Caki2 (cell line): ENCODE data around the gene FAM234B. TPM values are rescaled to one million over a fixed set of nuclear protein-coding genes. Genes with fewer than 3 reads are reported as not detected.
A peak's percentile ranks its signal among the peaks of the same experiment; 100 is the strongest.
"Not testable (repeated sequence)": the region's sequence is repeated elsewhere in the genome, so short reads cannot be mapped to it uniquely, and the experiment has no call there.

Experiments
- DNase-seq: peaks from one replicate; pipeline ENCODE4 v3.0.0-alpha.2; 2015; ENCODE audit warnings: low read depth
- in situ Hi-C: cut with HindIII; loops from 2 replicates; pipeline ENCODE4 v1.10.0; 2016; ENCODE audit warnings: low sequenced_read_pairs, low pct_unique_long_range_greater_than_20kb, mixed read lengths
- total RNA-seq: library from RNA; depleted of rRNA; stranded (reverse); fragments of >200 nt; shearing (Covaris generic); gene quantifications from 2 replicates; pipeline ENCODE4 v1.2.3, GENCODE V29; 2014; ENCODE audit warnings: low replicate concordance

Gene FAM234B
- total RNA-seq, 1 experiment from 2014 or later, result 6.7 TPM

DNA sequence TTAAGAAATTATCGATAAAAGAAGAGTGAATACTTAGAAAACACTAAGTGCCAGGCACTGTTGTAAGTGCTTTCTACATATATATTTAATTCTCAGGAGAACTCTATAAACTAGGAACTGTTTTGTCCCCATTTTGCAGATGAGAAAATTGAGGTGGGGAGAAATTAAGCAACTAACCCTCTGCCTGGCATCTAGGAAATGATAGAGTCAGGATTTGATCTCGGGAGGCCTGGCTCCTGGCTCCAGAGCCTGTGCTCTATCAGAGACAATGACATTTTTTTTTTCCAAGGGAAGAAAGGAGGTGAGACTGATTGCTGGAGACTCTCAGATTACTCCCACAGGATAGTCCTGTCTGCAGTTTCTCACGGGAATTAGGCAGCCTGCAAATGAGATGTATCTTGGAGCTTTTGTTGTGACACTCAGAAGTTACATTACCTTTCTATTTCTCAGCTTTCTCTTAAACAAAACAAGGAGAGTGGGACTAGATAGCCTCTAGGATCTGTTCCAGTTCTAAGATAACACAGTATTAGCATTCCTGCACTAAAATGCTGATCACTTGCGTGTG lies 1.4 kb upstream of the FAM234B start:
- no peak for DNase-seq
- in situ Hi-C loops, result no loop called here

DNA sequence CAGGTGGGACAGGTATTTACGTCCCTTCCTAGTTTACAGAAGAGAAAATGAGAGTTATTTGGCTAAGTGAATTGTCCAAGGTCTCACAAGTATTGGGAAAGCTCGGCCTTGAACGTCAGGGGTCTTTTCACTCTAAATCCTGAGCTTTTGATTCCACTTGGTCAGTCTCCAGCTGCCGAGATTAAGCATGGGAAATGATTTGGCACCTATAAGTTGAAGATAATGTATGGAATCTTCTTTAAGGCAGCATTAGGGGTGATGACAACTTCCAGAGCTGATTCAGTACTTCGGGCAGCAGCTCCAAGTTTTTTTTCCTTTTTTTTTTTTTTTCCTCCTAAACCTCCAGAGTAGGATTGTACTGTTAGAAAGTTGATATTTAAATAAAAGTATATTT lies 722 bp downstream of the FAM234B start:
- DNase-seq, result no peak
- in situ Hi-C loops, result no loop called here

DNA sequence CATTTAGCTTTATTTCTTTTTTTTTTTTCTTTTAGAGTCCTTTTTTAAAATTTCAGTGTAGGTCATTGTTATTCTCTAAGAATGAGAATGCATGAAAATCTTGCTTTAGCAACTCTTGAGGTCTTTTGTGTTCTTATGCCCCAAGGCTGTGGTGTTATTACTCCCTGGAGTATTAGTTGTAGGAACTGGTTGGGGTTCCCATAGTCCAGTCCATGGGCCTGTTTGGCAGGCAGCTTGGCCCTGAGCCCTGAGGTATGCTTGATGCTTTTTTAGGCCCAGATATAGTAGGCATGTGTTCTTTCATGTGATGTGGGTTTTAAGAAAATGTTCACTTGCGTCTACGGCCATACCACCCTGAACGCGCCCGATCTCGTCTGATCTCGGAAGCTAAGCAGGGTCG lies 1.6 kb downstream of the FAM234B start:
- in situ Hi-C loops, result no loop called here
- no peak for DNase-seq

DNA sequence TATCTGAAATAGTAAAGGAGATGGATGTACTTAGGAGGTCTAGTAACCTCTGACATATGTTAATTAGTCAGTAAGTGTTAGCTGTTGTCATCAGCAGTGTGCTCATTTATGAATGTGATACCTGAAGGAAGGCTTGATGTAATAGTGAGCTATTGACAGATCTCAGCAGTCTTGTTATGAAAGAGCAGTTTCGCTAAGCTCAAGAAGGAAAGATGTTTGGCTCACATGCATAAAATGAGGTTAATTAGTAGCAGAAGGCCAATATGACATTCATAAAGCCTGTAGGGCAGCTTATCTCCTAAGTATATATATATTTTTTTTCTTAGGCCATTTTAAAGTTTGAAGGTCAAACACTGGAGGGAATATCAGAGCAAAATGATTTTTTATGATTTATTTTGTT lies 2.8 kb downstream of the FAM234B start:
- in situ Hi-C loops, result no loop called here
- DNase-seq, result no peak

GRCh38 chr12:13049816-13050215 lies 5.6 kb downstream of the FAM234B start:
- no peak for DNase-seq
- in situ Hi-C loops, result no loop called here

DNA sequence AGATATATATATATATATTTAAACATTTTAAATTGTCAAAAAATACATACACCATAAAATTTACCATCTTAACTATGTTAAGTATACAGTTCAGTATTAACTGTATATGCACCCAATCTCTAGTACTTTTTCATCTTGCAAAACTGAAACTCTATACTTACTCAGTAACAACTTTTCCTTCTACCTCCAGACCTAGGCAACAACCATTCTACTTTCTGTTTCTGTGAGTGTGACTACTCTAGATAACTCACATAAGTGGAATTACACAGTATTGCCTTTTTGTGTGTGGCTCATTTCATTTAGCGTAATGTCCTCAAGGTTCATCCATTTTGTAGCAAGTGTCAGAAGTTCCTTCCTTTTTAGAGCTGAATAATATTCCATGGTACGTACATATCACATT lies 8.2 kb downstream of the FAM234B start:
- in situ Hi-C loops, result no loop called here
- DNase-seq, result no peak

- in situ Hi-C loops, result not testable (repeated sequence)
- peak; percentile 13 for DNase-seq
Measured at GRCh38 chr12:13053617-13054016, 9.4 kb downstream of the FAM234B start.

GRCh38 chr12:13060581-13060980 lies 16.4 kb downstream of the FAM234B start:
- in situ Hi-C loops, result no loop called here
- no peak for DNase-seq

DNA sequence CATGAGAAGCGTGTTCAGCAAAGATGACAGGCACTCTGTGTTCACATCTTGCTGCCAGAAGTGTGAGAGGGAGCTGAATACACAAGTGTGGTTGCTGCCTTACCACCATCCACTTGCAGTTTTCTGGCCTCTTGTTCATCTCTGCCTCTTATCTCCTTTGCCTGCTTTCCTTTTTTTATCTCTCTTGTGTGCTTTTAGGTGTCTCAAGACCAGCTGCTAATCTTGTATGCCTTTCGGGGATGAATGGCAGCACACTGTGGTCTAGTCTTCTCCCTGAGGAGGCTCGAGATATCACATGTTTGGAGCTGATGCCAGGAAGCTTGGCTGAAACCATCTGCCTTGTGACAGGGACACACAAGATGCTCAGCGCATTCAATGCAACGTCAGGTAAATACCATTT lies 17.2 kb downstream of the FAM234B start:
- no peak for DNase-seq
- in situ Hi-C loops, result no loop called here

- DNase-seq, result no peak
- in situ Hi-C loops, result no loop called here
Measured at GRCh38 chr12:13062669-13063068, 18.5 kb downstream of the FAM234B start.

GRCh38 chr12:13066014-13066413 lies 21.8 kb downstream of the FAM234B start:
- DNase-seq, result no peak
- in situ Hi-C loops, result no loop called here

DNA sequence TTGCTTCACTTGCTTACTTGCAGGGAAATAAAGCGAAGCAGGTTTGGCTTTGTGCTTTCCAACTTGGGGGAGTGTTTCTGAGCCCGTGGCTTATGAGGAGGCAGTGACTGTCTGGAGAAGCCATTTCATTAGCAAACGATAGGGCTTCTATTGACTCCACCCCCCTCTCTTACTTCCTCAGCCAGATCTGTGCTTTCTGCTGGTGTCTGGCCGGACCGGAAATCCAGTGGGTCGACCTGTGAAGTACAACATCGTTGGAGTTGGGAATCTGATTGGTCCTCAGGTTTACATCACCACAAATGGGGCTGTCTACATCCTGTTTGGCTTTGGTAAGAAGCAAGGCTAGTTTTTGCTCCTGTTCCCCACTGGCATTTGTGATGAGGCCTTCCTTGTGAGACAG lies 22.3 kb downstream of the FAM234B start:
- in situ Hi-C loops, result no loop called here
- DNase-seq, result no peak

GRCh38 chr12:13067322-13067721 lies 23.1 kb downstream of the FAM234B start:
- no peak for DNase-seq
- in situ Hi-C loops, result no loop called here

DNA sequence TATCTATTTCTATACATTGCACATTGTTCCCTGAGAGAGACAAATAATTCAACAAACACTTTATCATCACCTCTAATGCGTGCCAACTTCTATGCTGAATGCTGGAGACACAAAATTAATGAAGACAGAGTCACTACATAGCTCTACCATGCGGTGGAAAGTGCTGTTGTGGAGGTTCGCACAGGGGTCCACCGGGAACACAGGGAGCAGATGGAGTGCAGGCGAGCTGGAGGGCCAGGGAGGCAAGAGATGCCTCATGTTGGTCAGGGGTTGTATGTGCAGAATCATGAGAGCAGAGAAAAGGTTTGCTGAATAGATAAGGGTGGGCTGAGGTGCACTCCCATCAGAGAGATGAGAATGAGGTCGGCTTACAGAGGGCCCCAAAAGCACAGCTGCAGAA lies 25.2 kb downstream of the FAM234B start:
- no peak for DNase-seq
- in situ Hi-C loops, result no loop called here

- in situ Hi-C loops, result no loop called here
- no peak for DNase-seq
Measured at GRCh38 chr12:13071305-13072280, 27.4 kb downstream of the FAM234B start.

DNA sequence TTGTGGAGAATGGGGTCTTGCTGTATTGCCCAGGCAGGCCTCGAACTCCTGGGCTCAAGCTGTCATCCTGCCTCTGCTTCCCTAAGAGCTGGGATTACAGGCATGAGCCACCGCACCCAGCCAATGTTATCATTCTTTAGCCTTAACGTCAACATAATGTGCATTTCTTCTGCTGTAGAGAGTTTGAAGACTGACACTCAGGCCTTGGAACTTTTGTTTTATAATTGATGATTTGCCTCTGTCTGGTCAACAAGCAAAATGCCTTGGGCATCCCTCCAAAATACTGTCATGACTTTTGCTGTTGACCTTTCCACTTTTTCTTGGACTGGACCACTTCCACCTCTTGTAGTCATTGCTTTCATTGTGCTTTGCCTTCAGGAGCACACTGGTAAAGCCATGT lies 29.0 kb downstream of the FAM234B start:
- no peak for DNase-seq
- in situ Hi-C loops, result no loop called here

DNA sequence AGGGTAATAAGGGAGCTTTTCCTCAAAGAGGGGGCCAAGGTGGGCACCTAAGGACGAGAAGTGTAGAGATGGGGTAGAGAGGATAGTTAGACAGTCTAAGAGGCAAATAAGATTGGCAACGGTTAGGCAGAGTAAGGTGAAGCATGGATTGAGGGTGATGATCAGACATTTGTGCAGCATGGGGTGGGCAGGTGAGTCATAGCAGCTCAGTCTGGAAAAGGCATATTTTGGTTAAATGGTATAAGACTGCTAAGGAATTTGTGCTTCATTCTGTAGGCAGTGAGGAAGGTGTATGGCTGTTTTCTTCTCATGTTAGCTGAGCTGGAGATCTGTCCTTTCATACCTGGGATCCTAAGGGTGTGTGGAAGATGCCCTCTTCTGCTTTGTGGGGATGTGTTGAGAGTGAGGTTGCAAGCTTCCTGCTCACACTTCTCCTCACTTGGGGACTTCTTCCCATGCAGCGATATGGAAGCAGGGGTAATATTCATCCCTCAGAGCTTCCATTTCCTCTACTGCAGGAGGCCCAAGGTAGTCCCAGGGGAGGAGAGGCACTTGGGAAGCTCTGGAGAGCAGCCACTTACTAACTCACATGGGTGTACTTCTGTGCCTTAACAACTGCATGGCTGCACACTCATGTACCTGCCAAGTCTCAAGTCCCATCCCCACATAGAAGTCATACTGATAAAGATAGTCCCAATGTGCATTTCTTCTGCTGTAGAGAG lies 30.4 kb downstream of the FAM234B start:
- DNase-seq, result no peak
- in situ Hi-C loops, result no loop called here

- no peak for DNase-seq
- in situ Hi-C loops, result no loop called here
Measured at GRCh38 chr12:13075118-13075480, 30.9 kb downstream of the FAM234B start.
